HepG2 (cell line): Measurements from ENCODE around the gene R3HDM4. TPM values are rescaled to one million over a fixed set of nuclear protein-coding genes. Genes with fewer than 3 reads are reported as not detected.

ENCODE experiments used
- CBX5 ChIP-seq: sonication (generic); formaldehyde crosslinking; IDR thresholded peaks from 2 replicates; pipeline ENCODE4 v1.4.0; 2020; ENCODE audit warnings: missing genetic modification reagents, borderline replicate concordance
- CENPBD1 ChIP-seq: sonication (generic); formaldehyde crosslinking; IDR thresholded peaks from 2 replicates; pipeline ENCODE4 v1.8.0; 2022; ENCODE audit warnings: missing genetic modification reagents, low read depth, mild to moderate bottlenecking, borderline replicate concordance
- E2F2 ChIP-seq: sonication (generic); formaldehyde crosslinking; IDR thresholded peaks from 2 replicates; pipeline ENCODE4 v1.4.0; 2020; ENCODE audit warnings: missing genetic modification reagents, borderline replicate concordance
- HES4 ChIP-seq: sonication (generic); formaldehyde crosslinking; IDR thresholded peaks from 2 replicates; pipeline ENCODE4 v1.9.0; 2021; ENCODE audit warnings: mild to moderate bottlenecking, missing genetic modification reagents, borderline replicate concordance
- HNRNPUL1 ChIP-seq: fragments of 200-400 bp; formaldehyde crosslinking; IDR thresholded peaks from 2 replicates; pipeline ENCODE4 v1.6.1; 2017; ENCODE audit warnings: low read depth, mild to moderate bottlenecking, low read length, moderate library complexity
- IRF1 ChIP-seq: sonication (generic); formaldehyde crosslinking; IDR thresholded peaks from 2 replicates; pipeline ENCODE4 v1.4.0; 2020; ENCODE audit warnings: low read depth, mild to moderate bottlenecking, missing genetic modification reagents
- KLF6 ChIP-seq: IDR thresholded peaks from 2 replicates; pipeline ENCODE4 v1.8.0; 2016; ENCODE audit warnings: missing biosample characterization, missing genetic modification reagents
- KLF9 ChIP-seq: IDR thresholded peaks from 2 replicates; pipeline ENCODE4 v1.6.1; 2016; ENCODE audit warnings: low read depth
- MNT ChIP-seq: fragments of 450-650 bp; IDR thresholded peaks from 2 replicates; pipeline ENCODE4 v1.6.1; 2016
- NR2F6 ChIP-seq, 2 experiments: IDR thresholded peaks; 2 replicates each; pipeline ENCODE4 v1.6.1; 2016; ENCODE audit warnings: antibody characterized with exemption in 1 of 2, mild to moderate bottlenecking in 1 of 2
- RBFOX2 ChIP-seq: fragments of 200-400 bp; formaldehyde crosslinking; IDR thresholded peaks from 2 replicates; pipeline ENCODE4 v1.6.1; 2017; ENCODE audit warnings: low read depth, mild to moderate bottlenecking, low read length
- RCOR2 ChIP-seq: IDR thresholded peaks from 2 replicates; pipeline ENCODE4 v1.6.1; 2016; ENCODE audit warnings: missing biosample characterization, missing genetic modification reagents
- SALL1 ChIP-seq: sonication (generic); formaldehyde crosslinking; IDR thresholded peaks from 2 replicates; pipeline ENCODE4 v1.8.0; 2022; ENCODE audit warnings: mild to moderate bottlenecking, missing genetic modification reagents
- SALL2 ChIP-seq: sonication (generic); formaldehyde crosslinking; IDR thresholded peaks from 2 replicates; pipeline ENCODE4 v1.8.1; 2023; ENCODE audit warnings: mild to moderate bottlenecking, missing genetic modification reagents, inconsistent platforms
- SNAPC2 ChIP-seq: sonication (generic); formaldehyde crosslinking; IDR thresholded peaks from 2 replicates; pipeline ENCODE4 v1.8.1; 2022; ENCODE audit warnings: mild to moderate bottlenecking, missing genetic modification reagents
- SOX13 ChIP-seq, 3 experiments: fragments of 450-650 bp in 1 of 3; sonication (generic) in 1 of 3; formaldehyde crosslinking in 1 of 3; IDR thresholded peaks in 2 of 3; conservative IDR thresholded peaks in 1 of 3; 2 replicates each; pipeline versions ENCODE4 v1.5.0 to v1.6.1; 2016 to 2020; ENCODE audit warnings: antibody characterized with exemption in 1 of 3, mild to moderate bottlenecking in 1 of 3, missing compliant biosample characterization in 1 of 3, missing genetic modification reagents in 1 of 3, moderate library complexity in 1 of 3
- TARDBP ChIP-seq: sonication (generic); formaldehyde crosslinking; IDR thresholded peaks from 2 replicates; pipeline ENCODE4 v1.8.0; 2022; ENCODE audit warnings: mild to moderate bottlenecking, missing genetic modification reagents
- TCF7 ChIP-seq: sonication (generic); IDR thresholded peaks from 2 replicates; pipeline ENCODE4 v1.6.1; 2016; ENCODE audit warnings: antibody characterized with exemption, low read depth
- UBTF ChIP-seq: sonication (generic); formaldehyde crosslinking; IDR thresholded peaks from 2 replicates; pipeline ENCODE4 v1.4.0; 2020; ENCODE audit warnings: mild to moderate bottlenecking, missing genetic modification reagents
- ZBTB42 ChIP-seq: sonication (generic); formaldehyde crosslinking; IDR thresholded peaks from 2 replicates; pipeline ENCODE4 v1.5.0; 2020; ENCODE audit warnings: mild to moderate bottlenecking, missing genetic modification reagents
- ZBTB7A ChIP-seq: sonication (generic); formaldehyde crosslinking; IDR thresholded peaks from 2 replicates; pipeline ENCODE4 v1.8.0; 2022; ENCODE audit warnings: mild to moderate bottlenecking, missing genetic modification reagents
- ZFP37 ChIP-seq: sonication (generic); formaldehyde crosslinking; IDR thresholded peaks from 2 replicates; pipeline ENCODE4 v1.4.0; 2020; ENCODE audit warnings: missing genetic modification reagents, borderline replicate concordance
- ZKSCAN8 ChIP-seq: IDR thresholded peaks from 2 replicates; pipeline ENCODE4 v1.6.1; 2016; ENCODE audit warnings: borderline replicate concordance, missing genetic modification reagents, missing compliant biosample characterization
- ZNF24 ChIP-seq: fragments of 450-650 bp; IDR thresholded peaks from 2 replicates; pipeline ENCODE4 v1.6.1; 2017; ENCODE audit warnings: antibody characterized with exemption, mild to moderate bottlenecking
- ZNF703 ChIP-seq: sonication (generic); formaldehyde crosslinking; IDR thresholded peaks from 2 replicates; pipeline ENCODE4 v1.5.1; 2020; ENCODE audit warnings: missing genetic modification reagents, mild to moderate bottlenecking, moderate library complexity, borderline replicate concordance
- ZNF839 ChIP-seq: sonication (generic); formaldehyde crosslinking; IDR thresholded peaks from 2 replicates; pipeline ENCODE4 v1.4.0; 2020; ENCODE audit warnings: missing genetic modification reagents, mild to moderate bottlenecking, borderline replicate concordance
- polyA plus RNA-seq, 8 experiments: library from polyadenylated mRNA; depleted of rRNA in 3 of 8; stranded (reverse) in 7 of 8; unstranded in 1 of 8; fragments of >200 nt; fragmentation: Illumina TruSeq in 4 of 8; extraction: Trizol in 4 of 8; gene quantifications; 2 replicates each; pipeline versions ENCODE4 v1.2.1 to v1.2.3, GENCODE V29; 2011 to 2016; ENCODE audit warnings: low read depth in 4 of 8, missing spikeins in 1 of 8, mixed read lengths in 1 of 8; ENCODE audit not compliant: insufficient read depth in 1 of 8
- total RNA-seq, 5 experiments: library from RNA; depleted of rRNA; stranded (reverse); fragments of >200 nt; fragmentation: Illumina TruSeq; extraction: Trizol; gene quantifications; 2 replicates each; pipeline ENCODE4 v1.2.3, GENCODE V29; 2016; ENCODE audit warnings: low read depth in 1 of 5

R3HDM4 gene
- total and polyA plus RNA-seq, 2 of the 13 experiments (the other 11 are each of a cell fraction or from before 2014, with no cell fraction given): 26.2 to 26.9 TPM

GRCh38 chr19:954272-954671, 41.3 kb upstream of the R3HDM4 start (continued):
- TF ChIP-seq MNT: no peak
- TF ChIP-seq E2F2 (CRISPR knock-in tag): no peak
- no peak for TF ChIP-seq NR2F6 (IDR thresholded peaks at IDR 0.05)
- no peak for TF ChIP-seq NR2F6 (CRISPR knock-in tag; IDR thresholded peaks at IDR 0.05)
- no peak for TF ChIP-seq ZBTB42 (CRISPR knock-in tag)
- TF ChIP-seq SALL1 (CRISPR knock-in tag): no peak
- peak; percentile 70; the same call in 1 of the 2 replicates for TF ChIP-seq ZBTB7A (CRISPR knock-in tag)
- peak; percentile 77; the same call in 1 of the 2 replicates for TF ChIP-seq ZKSCAN8 (CRISPR knock-in tag)
- TF ChIP-seq UBTF (CRISPR knock-in tag): no peak
- TF ChIP-seq SOX13 (IDR thresholded peaks at IDR 0.05): no peak
- no peak for TF ChIP-seq SOX13 (CRISPR knock-in tag; conservative IDR thresholded peaks at IDR 0.05 in 1 of 2, IDR thresholded peaks at IDR 0.05 in 1 of 2)
- no peak for TF ChIP-seq ZNF703 (CRISPR knock-in tag)
- TF ChIP-seq SNAPC2 (CRISPR knock-in tag): no peak
- 0 out of 2 replicates have a peak, but pooled peaks have one; percentile 6 for TF ChIP-seq TARDBP
- no peak for TF ChIP-seq ZFP37 (CRISPR knock-in tag)
- no peak for TF ChIP-seq ZNF24
- TF ChIP-seq RBFOX2: 0 out of 2 replicates have a peak, but pooled peaks have one; percentile 10
- no peak for TF ChIP-seq TCF7
- no peak for TF ChIP-seq ZNF839 (CRISPR knock-in tag)
- TF ChIP-seq HES4 (CRISPR knock-in tag): no peak
- TF ChIP-seq CENPBD1 (CRISPR knock-in tag): no peak
- no peak for TF ChIP-seq SALL2 (CRISPR knock-in tag)
- no peak for TF ChIP-seq HNRNPUL1
- TF ChIP-seq RCOR2 (CRISPR knock-in tag): no peak
- TF ChIP-seq CBX5 (CRISPR knock-in tag): no peak
- no peak for TF ChIP-seq KLF6 (CRISPR knock-in tag)
- no peak for TF ChIP-seq KLF9
- TF ChIP-seq IRF1: no peak
- TF ChIP-seq, all 625 proteins: peak for 6
